ENCODE measurements around the gene RYR1.
"Not testable (repeated sequence)": the region's sequence is repeated elsewhere in the genome, so short reads cannot be mapped to it uniquely, and the experiment has no call there.

Gene RYR1

DNA sequence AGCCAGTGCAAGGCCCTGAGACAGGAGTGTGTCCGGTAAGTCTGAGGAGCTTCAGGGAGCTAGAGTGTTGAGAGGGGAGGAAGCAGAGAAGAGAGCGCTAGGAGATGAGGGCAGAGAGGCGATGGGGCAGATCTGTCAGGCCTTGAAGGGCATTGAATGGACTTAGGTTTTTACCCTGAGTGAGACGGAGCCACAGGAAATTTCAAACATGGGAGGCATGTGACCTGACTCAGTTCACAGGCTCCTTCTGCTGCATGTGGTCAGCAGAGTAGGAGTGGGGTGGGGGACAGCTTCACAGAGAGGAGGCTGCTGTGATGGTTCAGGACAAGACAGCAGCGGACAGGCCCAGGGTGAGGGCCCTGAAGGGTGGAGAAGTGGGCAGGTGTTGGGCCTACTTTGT is 33.1 kb upstream of the RYR1 start:
- no peak for DNase-seq

DNA sequence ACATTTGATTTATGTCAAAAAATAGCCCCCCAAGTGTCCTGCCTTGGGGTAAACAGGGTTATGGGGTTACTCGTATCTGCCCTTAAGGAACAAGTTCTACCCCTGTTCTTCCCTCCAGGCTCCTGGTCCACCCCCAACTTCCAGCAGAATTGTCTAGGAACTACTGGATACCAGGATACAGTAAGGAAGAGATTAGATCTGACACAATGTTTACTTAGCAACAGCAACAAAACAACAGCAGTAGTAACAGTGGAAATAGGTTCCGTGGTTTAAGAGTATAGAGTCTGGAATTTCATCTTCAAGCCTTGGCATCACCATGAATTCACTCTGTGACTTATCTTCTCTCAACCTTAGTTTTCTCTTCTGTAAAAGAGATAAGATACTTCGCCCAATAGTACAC is 32.3 kb upstream of the RYR1 start:
- DNase-seq, result no peak

DNA sequence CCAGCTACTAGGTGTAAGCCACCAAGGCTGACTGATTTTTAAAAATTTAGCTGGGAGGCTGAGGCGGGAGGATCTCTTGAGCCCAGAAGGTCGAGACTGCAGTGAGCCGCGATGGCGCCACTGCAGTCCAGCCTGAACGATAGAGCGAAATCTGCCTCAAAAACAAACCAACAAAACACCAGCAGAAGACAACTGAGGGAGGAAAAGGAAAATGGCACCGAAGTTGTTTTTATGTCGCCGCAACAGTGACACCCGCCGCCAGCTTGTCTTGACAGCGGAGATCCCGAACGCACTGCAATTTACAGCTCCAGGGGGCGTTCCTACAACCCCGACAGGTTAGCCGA is 30.9 kb upstream of the RYR1 start:
- no peak for DNase-seq

DNA sequence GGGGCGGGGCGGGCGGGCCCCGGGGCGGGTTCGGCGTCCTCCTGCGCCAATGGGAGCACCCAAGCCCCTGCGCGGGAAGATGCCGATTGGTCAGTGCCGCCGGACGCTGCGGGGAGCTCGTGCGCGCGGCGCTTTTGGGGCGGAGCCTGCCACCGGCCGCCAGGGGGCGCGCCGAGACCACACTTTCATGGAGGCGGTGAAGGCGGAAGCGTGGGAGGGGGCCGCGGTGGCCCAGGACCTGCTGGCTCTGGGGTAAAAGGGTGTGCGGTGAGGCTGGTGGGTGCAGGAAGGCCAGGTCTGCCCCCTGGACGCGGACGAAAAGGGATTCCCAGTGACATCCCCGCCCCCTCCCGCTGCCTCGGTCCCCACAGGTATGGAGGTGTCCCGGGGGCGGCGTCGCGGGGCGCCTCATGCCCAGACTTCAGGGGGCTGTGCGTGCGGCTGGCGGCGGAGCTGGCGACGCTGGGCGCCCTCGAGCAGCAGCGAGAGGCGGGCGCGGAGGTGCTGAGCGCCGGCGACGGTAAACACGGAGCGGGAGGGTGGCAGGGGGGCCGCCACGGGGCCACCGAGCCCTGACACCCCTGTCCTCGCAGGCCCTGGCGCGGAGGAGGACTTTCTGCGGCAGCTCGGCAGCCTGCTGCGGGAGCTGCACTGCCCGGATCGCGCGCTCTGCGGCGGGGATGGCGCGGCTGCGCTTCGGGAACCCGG is 30.4 kb upstream of the RYR1 start, which contains the start of gene FAM98C:
FAM98C (plus strand) TSS at position 127 of the 708 bp plus-strand sequence; CDS start at position 188, 61 bp downstream.
- peak; percentile 95 to 96 for DNase-seq

DNA sequence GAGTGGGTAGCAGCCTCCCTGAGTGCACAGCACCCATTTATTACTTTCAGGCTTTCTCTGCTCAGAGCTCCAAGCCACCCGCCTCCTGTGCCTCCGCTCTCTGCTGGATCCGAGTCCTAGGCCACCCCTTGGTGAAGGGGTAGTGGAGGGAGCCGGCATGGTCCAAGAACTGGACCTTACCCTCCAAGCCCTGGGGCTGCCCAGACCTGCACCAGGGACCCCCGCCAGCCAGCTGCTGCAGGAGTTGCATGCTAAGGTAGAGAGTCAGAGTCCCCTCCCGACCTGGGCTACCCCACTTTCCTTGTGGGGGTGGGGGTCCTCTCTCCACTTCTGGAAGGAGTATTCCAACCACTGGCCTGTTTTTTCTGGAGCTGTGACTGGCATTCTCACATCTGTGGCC is 28.6 kb upstream of the RYR1 start:
- DNase-seq, result no peak

DNA sequence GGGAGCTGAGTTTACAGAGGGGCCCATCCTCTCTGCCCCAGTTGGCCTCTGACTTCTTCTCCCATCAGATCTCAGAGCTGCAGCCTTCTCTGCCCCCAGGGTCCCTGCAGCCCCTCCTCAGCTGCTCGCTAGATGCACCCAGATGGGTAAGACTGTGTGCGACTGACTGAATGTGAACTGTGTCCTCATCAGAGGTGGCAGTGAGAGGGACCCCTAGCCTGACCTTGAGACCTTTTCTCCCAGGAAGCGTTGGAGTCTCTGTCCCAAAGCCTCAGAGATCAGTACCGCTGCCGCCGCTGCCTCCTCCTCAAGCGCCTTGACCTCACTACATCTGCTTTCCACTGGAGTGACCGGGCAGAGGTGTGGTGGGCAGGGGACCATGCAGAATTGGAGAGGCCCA is 28.2 kb upstream of the RYR1 start:
- DNase-seq, result no peak

DNA sequence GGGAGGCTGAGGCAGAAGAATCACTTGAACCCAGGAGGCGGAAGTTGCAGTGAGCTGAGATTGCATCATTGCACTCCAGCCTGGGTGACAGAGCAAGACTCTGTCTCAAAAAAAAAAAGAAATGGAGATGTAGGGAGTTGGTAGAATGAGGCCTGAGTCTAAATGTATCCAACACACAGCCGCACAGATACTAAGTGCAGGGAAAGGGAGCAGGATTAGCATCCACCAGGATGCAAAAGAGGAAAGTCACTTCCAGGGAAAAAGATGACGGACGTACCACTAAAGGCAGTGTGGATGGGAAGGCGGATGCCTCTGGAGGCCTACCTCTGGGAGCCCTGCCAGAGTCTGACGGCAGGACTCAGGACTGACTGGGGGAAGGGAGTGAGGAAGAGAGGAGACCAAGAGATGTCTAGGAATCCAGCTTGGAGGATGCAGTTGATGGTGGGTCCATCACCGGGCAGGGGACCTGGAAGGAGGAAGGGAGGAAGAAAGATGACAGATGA is 23.8 kb upstream of the RYR1 start:
- no peak for DNase-seq

DNA sequence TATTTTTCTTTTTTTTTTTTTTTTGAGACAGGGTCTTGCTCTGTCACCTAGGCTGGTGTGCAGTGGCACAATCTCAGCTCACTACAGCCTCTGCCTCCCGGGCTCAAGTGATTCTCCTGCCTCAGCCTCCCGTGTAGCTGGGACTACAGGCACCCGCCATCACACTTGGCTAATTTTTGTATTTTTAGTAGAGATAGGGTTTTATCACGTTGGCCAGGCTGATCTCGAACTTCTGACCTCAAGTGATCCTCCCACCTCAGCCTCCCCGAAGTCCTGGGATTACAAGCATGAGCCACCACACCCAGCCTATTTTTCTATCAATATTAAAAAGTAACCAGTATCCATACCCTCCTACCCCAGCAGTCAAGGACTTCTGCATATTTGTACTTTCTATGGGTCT is 23.1 kb upstream of the RYR1 start:
- DNase-seq, result not testable (repeated sequence)

DNA sequence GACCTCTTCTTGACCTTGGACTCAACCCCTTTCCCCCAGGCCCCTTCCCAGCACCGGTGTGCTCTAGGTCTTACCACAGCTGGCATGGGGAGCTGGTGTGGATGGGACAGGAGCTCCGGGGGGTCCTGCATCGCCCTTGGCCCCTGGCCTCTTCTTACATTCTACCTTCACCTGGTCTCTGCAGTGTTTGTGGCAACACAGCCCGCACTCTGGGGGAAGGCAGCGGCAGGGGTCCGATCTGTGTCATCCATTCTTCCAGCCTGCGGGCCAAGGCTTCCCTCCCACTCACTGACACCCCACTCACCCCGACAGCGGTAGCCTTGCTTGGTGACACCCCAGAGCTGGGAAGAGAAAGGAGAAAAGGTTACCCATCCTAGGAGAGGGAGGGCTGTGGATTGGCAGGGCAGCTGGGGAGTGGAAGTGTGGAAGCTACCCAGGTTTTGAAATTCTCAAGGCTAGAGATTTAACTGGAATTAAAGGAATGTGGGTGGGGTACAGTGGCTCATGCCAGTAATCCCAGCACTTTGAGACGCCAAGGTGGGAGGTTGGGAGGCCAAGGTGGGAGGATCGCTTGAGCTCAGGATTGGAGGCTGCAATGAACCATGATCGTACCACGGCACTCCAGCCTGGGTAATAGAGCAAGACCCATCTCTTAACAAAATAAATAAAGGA is 22.3 kb upstream of the RYR1 start:
- no peak for DNase-seq

DNA sequence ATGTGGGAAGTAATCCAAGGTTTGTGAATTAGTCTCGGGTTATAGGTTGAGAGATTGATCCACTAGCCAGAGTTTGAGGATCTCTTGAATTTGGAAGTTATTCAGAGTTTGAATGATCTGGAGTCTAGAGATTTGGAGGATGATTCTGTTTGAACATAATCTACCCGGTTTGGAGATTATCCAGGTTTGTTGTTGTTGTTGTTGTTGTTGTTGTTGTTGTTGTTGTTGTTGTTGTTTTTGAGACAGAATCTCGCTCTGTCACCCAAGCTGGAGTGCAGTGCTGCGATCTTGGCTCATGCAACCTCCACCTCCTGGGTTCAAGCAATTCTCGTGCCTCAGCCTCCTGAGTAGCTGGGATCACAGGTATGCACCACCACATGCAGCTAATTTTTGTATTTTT is 21.6 kb upstream of the RYR1 start:
- not testable (repeated sequence) for DNase-seq

DNA sequence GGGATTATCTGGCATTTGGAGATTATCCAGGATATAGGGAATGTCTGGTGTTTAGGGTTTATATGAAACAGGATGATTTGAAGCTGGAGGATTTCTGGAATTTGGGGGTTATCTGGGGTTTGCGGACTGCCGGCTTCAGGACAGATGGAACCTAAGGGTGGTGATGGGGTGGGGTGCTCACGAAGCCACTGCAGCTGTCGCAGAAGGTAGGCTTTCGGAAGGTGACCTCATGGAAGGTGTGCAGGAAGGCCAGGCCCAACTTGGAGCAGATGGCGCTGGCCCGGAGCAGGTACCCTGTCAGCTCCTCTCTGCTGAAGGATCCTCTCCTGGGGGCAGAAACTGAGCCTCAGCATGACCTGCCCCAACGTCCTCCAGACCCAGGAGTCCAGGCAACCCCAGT is 21.0 kb upstream of the RYR1 start:
- DNase-seq, result no peak

DNA sequence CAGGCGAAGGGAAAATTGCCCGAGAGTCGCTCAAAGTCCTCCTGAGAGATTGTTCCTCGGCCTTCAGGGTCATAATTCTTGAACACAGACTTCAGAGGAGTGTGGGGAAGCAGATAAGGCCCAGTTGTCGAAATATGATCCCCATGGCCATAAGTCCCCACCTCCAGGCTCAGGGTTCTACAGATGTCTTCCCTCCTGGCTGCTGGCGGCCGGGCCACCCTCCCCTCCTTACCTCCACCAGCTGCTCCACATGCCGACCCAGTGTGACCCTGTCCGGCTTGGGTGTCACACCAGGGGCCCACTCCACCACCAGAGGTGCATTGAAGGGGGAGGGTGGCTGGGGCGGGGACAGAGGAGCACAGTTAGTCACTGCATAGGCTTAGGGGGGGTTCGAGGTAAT is 20.5 kb upstream of the RYR1 start:
- DNase-seq, result no peak

DNA sequence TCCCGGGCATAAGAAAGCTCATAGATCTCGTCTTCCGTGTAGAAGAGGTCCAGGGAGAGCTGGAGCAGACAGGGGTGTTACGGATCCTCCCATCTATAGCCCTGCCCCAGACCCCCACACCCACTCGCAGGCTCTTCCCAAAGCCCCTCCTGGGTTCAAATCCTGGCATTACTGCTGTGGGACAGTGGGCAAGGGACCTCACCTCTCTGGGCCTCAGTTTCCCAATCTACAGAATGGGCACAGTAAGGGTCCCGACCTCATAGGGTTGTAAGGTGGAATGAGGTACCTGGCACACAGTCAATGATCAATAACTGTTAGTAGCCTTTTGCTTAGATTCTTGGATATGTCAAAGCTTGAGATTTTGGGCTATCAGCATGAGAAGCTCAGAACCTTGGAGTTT is 20.1 kb upstream of the RYR1 start:
- DNase-seq, result no peak

DNA sequence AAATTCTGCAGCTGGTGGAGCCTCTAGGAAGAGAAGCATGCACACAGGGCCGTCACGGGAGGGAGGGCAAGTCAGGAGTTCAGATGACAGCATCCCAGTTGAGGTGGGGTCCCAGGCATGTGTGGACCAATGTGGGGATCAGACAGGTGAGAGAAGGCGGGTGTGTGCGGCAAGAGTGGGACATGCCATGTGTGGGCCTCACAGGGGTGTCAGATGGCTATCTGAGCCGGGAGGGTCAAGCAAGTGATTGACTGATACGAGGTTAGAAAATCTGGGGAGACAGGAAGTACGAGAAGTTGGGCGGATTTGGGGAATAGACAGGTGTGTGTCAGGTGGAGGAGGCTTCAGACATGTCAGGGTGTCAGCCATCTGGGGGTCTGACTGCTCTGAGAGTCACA is 16.3 kb upstream of the RYR1 start:
- DNase-seq, result no peak

DNA sequence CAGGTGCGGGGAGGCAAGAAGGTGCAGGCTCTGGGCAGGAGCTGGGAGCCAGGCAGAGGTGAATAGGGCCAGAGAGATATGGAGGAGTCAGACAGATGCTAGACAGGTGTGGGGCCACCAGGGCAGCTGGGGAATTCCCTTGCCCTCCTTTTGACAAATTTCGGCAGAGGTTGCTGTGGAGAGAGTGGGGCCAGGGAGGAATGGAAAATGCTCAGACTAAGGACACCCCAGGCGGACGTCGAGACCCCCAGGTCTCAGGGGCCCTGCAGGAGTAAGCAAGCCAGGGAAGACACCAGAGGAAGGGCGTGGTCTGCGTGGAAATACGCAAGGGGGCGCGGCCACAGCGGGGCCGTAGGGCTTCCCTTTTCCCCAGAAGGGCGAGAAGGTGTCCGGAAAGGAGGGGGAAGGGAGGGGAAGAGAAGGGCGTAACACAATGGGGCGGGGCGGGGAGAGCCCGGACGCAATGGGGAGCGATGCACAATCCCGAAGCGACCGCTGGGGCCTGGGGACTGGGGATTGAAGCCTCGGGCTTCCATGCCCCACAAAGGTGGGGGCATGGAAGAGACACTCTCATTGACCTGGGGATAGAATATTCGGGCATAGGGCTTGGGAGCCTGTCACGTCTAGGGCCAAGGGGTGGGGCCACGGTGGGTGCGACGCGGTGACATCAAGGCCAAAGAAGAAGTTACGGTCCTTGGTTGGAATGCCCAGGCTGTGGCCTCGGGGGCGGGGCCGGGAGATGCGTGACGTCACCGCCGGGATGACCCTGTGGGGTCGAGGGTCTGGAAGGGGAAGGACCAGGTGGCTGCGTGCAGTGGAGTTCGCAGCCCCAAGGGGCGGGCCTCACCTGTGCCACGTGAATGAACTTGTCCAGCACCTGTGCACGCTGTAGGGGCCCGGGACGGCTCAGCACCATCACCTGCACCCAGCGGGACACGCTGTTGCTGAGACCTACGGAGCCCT is 15.7 kb upstream of the RYR1 start:
- DNase-seq, result no peak

DNA sequence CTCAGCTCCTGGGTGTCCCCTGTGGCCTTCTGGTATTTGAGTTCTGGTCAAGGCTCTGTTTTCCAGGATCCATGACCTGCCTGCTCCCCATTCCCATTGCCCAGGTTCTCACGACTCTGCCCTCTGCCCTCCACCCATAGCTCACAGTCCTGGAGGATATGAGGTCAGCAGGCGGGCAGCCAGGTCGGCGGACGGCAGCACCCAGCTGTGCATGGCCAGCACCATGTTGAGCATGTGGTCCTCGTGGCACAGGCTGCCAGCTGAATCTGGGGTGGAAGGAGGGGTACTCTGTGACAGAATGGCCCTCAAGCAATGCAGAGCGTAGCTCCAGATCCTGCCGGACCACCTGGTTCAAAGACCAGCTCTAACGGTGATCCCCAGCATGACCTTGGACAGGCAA is 12.6 kb upstream of the RYR1 start:
- no peak for DNase-seq

DNA sequence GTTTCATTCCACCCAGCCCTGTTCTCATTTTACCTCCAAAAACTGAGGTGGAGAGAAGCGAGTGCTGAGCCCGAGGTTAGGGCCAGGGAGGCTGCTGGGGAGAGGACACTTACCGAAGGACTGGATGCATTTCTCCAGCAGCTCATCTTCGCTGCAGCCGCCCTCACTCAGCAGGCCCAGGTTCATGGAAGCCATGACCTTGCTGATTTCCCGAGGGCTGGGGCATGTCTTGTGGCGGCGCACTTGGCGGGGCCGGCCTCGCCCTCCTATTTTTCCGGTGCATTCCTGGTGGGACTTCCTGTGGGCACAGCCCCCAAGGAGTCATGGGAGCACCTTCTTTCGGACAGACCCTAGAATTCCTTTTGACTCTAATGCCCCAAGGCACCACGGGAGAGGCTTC is 11.6 kb upstream of the RYR1 start:
- DNase-seq, result no peak

DNA sequence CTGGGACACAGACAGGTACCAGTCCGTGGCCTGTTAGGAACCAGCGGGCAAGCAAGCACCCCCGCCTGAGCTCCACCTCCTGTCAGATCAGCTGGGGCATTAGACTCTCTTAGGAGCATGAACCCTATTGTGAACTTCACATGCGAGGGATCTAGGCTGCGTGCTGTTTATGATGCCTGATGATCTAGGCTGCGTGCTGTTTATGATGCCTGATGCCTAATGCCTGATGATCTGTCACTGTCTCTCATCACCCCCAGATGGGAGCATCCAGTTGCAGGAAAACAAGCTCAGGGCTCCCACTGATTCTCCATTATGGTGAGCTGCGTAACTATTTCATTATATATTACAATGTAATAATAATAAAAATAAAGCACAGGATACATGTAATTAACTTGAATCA is 11.1 kb upstream of the RYR1 start:
- no peak for DNase-seq

DNA sequence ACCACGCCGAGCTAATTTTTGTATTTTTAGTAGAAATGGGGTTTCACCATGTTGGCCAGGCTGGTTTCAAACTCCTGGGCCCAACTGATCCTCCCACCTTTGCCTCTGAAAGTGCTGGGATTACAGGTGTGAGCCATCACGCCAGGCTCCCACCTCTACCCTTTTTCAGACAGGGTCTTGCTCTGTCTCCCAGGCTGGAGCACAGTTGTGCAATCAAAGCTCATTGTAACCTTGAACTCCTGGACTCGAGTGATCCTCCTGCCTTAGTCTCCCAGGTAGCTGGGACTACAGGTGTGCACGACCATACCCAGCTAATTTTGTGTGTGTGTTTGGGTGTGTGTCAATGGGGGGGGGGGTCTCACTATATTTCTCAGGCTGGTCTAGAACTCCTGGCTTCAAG is 9.2 kb upstream of the RYR1 start:
- no peak for DNase-seq

DNA sequence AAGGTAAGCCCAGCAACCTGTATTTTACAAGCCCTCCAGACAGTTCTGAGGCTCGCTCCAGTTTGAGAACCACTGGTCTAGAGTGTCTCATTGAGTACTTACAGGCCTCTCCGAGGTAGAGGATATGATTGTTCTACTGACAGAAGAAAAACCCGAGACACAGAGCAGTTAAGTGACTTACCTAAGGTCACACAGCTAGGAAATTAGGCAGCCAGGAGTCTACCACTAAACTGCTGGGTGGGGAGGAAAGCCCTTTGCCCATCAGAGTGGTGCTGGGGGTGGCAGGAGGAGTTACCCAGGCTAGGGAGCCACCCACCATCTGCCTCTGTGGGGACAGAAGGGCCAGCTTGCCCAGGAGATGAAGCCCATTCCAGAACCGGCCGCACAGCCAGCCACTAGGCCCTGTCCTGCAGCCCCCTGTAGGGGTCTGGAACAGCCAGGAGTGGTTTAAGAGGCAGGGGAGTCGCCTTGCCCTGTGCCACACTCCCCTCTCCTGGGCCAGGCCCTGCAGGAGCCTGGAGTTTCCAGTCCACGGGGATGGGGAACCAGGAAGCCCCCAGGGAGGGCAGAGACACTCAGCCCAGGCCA is 8.2 kb upstream of the RYR1 start:
- DNase-seq, result no peak

DNA sequence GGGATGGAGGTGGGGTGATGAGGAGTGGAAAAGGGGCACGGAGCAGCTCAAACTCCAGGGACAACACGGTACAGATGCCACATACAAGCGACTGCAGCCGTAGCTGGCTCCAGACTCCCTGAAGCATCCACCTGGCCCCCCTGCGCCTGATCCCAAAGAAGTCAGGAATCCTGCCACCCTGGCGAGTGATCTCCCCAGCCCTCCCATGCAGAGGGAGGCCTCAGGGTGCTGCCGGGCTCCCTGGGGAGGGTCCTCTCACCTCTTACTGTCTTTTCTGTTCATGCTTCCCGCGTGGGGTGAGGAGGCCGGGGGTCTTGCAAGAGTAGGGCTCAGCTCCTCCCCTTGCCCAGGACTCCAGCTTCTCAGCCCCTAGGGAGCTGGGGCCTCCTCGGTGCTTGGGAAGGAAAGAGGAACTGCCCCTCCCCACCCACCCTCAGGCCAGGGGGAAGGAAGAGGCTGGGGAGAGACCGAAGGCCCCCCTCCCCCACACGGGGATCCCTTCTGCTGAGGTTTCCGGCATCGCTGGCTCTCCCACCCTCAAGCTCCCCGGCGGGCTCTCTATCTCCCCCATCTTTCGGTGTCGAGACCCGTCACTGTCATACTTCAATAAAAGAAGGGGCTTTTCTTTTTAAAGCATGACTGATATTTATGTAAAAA is 7.6 kb upstream of the RYR1 start, which contains the start of gene RASGRP4:
RASGRP4 (minus strand) TSS at position 410 of the 657 bp plus-strand sequence; CDS start at position 282, 128 bp downstream.
- DNase-seq, result no peak

DNA sequence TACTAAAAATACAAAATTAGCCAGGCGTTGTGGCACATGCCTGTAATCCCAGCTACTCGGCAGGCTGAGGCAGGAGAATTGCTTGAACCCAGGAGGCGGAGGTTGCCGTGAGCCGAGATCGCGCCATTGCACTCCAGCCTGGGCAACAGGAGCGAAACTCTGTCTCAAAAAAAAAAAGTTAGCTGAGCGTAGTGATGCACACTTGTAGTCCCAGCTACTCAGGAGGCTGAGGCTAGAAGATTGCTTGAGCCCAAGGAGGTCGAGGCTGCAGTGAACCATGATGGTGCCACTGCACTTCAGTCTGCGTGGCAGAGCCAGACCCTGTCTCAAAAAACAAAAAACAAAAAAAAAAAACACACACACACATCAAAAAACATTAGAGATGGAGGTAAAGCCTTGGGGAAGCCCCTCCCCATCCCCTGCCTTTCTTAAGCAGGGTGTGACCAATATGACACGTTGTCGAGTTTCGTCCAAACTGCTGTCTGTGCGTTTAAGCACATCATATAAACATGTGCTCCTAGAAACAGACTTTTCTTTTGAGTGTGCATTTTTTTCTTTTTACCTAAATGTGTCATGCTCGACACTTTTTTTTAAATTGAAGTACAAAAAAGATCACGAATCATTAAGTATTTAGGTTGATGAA is 6.3 kb upstream of the RYR1 start:
- DNase-seq, result not testable (repeated sequence)

Measured in NCI-H187 (cell line).